Activated CD8-positive, alpha-beta memory T cell treated with anti-CD3 and anti-CD28 coated beads, Interleukin-2, amount 50 U/mL, for 24 hours (primary cell): Measurements from ENCODE around the gene PVALEF.

Source experiments
- DNase-seq: peaks from one replicate; pipeline ENCODE4 v3.0.0-alpha.2; 2020; ENCODE audit errors: extremely low read depth

Gene PVALEF

GRCh38 chr17:81182596-81182995 lies 17.3 kb downstream of the PVALEF start:
- no peak for DNase-seq

GRCh38 chr17:81183316-81183715 lies 18.0 kb downstream of the PVALEF start:
- no peak for DNase-seq

- DNase-seq, result no peak
Measured at GRCh38 chr17:81183807-81184206, 18.5 kb downstream of the PVALEF start.

GRCh38 chr17:81184555-81184954 lies 19.2 kb downstream of the PVALEF start:
- no peak for DNase-seq

- DNase-seq, result no peak
Measured at GRCh38 chr17:81186203-81186602, 20.9 kb downstream of the PVALEF start.

- no peak for DNase-seq
Measured at GRCh38 chr17:81187120-81187519, 21.8 kb downstream of the PVALEF start.

GRCh38 chr17:81187586-81188490 lies 22.5 kb downstream of the PVALEF start:
- DNase-seq, result no peak

- DNase-seq, result no peak
Measured at GRCh38 chr17:81188491-81188840, 23.2 kb downstream of the PVALEF start.

- DNase-seq, result no peak
Measured at GRCh38 chr17:81189016-81189415, 23.7 kb downstream of the PVALEF start.

GRCh38 chr17:81189670-81190530 lies 24.6 kb downstream of the PVALEF start:
- no peak for DNase-seq

GRCh38 chr17:81190591-81190990 lies 25.3 kb downstream of the PVALEF start:
- no peak for DNase-seq

GRCh38 chr17:81191116-81191515 lies 25.8 kb downstream of the PVALEF start:
- DNase-seq, result no peak

- DNase-seq, result no peak
Measured at GRCh38 chr17:81191646-81192045, 26.3 kb downstream of the PVALEF start.

GRCh38 chr17:81192386-81193050 lies 27.2 kb downstream of the PVALEF start:
- DNase-seq, result no peak

GRCh38 chr17:81193051-81193410 lies 27.7 kb downstream of the PVALEF start:
- no peak for DNase-seq

GRCh38 chr17:81193470-81194224 lies 28.3 kb downstream of the PVALEF start:
- no peak for DNase-seq

GRCh38 chr17:81194225-81194760 lies 29.0 kb downstream of the PVALEF start:
- DNase-seq, result no peak

GRCh38 chr17:81194941-81195901 lies 29.9 kb downstream of the PVALEF start:
- DNase-seq, result no peak

GRCh38 chr17:81195941-81196495 lies 30.7 kb downstream of the PVALEF start:
- DNase-seq, result no peak
